Measurements from ENCODE around the gene ALDH3B2.

ALDH3B2 gene

GRCh38 chr11:67694875-67695555 lies 20.6 kb upstream of the ALDH3B2 start:
- no peaks in the 10 kb centered on the region for H3K79me2 ChIP-seq (ENCODE audit: insufficient read depth, low read length)
- H3K9me2 ChIP-seq (replicated peaks; ENCODE audit: insufficient read depth, low read length), result no peaks in the 10 kb centered on the region
- H3K9ac ChIP-seq (ENCODE audit: low read length), result no peak overlapping the region
- H2AFZ ChIP-seq (ENCODE audit: low read depth, low read length, severe bottlenecking), result no peak overlapping the region
- TF ChIP-seq EZH2phosphoT487 (conservative IDR thresholded peaks at IDR 0.05; ENCODE audit: low read length) (no peak), CTCF (IDR thresholded peaks at IDR 0.05; ENCODE audit: insufficient read depth, low read length, poor library complexity, severe bottlenecking) (no peak)
- H3K27me3 ChIP-seq (ENCODE audit: low read length), result no peaks in the 10 kb centered on the region
- no peak overlapping the region for H3K4me3 ChIP-seq (ENCODE audit: insufficient read depth, low read length, poor library complexity, severe bottlenecking)
- no peaks in the 10 kb centered on the region for H4K20me1 ChIP-seq (ENCODE audit: low read depth, low read length)
- no peaks in the 10 kb centered on the region for H3K9me3 ChIP-seq (ENCODE audit: insufficient read depth, low read length)
- no peak overlapping the region for H3K4me2 ChIP-seq (ENCODE audit: low read depth, low read length, poor library complexity, severe bottlenecking)
- no peaks in the 10 kb centered on the region for H3F3A ChIP-seq (ENCODE audit: insufficient read depth)
- no peak overlapping the region for H3K27ac ChIP-seq (ENCODE audit: low read depth, low read length)
- H3K36me3 ChIP-seq (ENCODE audit: low read length), result no peaks in the 10 kb centered on the region

- Histone ChIP-seq H3K36me3 (ENCODE audit: low read length) (no peaks in the 10 kb centered on the region), H3K4me3 (ENCODE audit: insufficient read depth, low read length, poor library complexity, severe bottlenecking) (no peak overlapping the region), H2AFZ (ENCODE audit: low read depth, low read length, severe bottlenecking) (no peak overlapping the region)
These were observed 16.7 kb upstream of the ALDH3B2 start for GRCh38 chr11:67691149-67691548.

GRCh38 chr11:67689178-67689577 lies 14.8 kb upstream of the ALDH3B2 start:
- Histone ChIP-seq H3F3A (ENCODE audit: insufficient read depth) (no peaks in the 10 kb centered on the region), H3K9me3 (ENCODE audit: insufficient read depth, low read length) (no peaks in the 10 kb centered on the region), H2AFZ (ENCODE audit: low read depth, low read length, severe bottlenecking) (no peak overlapping the region), H3K9ac (ENCODE audit: low read length) (no peak overlapping the region), H3K9me2 (replicated peaks; ENCODE audit: insufficient read depth, low read length) (no peaks in the 10 kb centered on the region), H3K4me2 (ENCODE audit: low read depth, low read length, poor library complexity, severe bottlenecking) (no peak overlapping the region), H3K27me3 (ENCODE audit: low read length) (no peaks in the 10 kb centered on the region), H4K20me1 (ENCODE audit: low read depth, low read length) (no peaks in the 10 kb centered on the region), H3K4me3 (ENCODE audit: insufficient read depth, low read length, poor library complexity, severe bottlenecking) (no peak overlapping the region), H3K27ac (ENCODE audit: low read depth, low read length) (no peak overlapping the region), H3K36me3 (ENCODE audit: low read length) (no peaks in the 10 kb centered on the region), H3K79me2 (ENCODE audit: insufficient read depth, low read length) (no peaks in the 10 kb centered on the region)
- no peak for TF ChIP-seq CTCF (IDR thresholded peaks at IDR 0.05; ENCODE audit: insufficient read depth, low read length, poor library complexity, severe bottlenecking)
- TF ChIP-seq EZH2phosphoT487 (conservative IDR thresholded peaks at IDR 0.05; ENCODE audit: low read length), result no peak

More at GRCh38 chr11:67691149-67691548, 16.7 kb upstream of the ALDH3B2 start:
- Histone ChIP-seq H3K27me3 (ENCODE audit: low read length) (no peaks in the 10 kb centered on the region), H3K79me2 (ENCODE audit: insufficient read depth, low read length) (no peaks in the 10 kb centered on the region), H3K4me2 (ENCODE audit: low read depth, low read length, poor library complexity, severe bottlenecking) (no peak overlapping the region), H3K9me3 (ENCODE audit: insufficient read depth, low read length) (no peaks in the 10 kb centered on the region), H3K9me2 (replicated peaks; ENCODE audit: insufficient read depth, low read length) (no peaks in the 10 kb centered on the region), H3K27ac (ENCODE audit: low read depth, low read length) (no peak overlapping the region), H4K20me1 (ENCODE audit: low read depth, low read length) (no peaks in the 10 kb centered on the region), H3K9ac (ENCODE audit: low read length) (no peak overlapping the region), H3F3A (ENCODE audit: insufficient read depth) (no peaks in the 10 kb centered on the region)
- TF ChIP-seq CTCF (IDR thresholded peaks at IDR 0.05; ENCODE audit: insufficient read depth, low read length, poor library complexity, severe bottlenecking), result peak; percentile 52
- no peak for TF ChIP-seq EZH2phosphoT487 (conservative IDR thresholded peaks at IDR 0.05; ENCODE audit: low read length)
